Measurements from ENCODE around the gene SH3PXD2A.
"Not testable (repeated sequence)": the region's sequence is repeated elsewhere in the genome, so short reads cannot be mapped to it uniquely, and the experiment has no call there.

Gene SH3PXD2A

DNA sequence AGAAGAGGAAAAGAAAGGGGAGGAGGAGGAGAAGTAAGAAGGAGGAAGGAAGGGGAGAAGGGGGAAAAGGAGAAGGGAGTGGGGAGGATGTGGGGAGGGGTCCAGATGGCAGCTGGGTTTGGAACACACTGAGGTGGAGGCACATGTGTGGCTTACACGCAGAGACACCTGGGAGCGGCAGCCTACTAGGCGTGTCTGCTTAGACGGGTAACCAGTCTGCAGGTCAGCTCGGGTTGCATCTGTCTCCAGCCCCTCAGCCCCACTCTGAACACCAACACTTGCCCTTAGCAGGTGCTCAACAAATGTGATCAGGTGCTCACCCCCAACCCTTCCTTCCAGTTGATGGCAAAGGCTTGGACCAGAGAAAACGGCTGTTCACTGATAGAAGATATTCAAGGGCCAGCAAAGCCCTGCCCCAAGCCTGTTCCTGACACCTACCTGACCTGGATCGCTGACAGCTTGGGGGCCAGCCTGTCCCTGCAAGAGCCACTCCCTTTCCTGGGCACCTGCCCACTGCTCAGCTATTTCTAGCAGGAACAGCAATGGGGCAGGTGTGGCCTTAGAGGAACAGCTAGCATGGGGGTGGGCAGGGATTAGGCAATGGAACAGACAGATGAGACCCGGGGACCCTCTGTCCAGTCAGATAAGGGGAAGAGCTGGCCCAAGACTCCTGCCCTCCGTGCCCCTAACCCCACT lies 70.5 kb downstream of the SH3PXD2A start:
- FAIRE-seq = no peak

DNA sequence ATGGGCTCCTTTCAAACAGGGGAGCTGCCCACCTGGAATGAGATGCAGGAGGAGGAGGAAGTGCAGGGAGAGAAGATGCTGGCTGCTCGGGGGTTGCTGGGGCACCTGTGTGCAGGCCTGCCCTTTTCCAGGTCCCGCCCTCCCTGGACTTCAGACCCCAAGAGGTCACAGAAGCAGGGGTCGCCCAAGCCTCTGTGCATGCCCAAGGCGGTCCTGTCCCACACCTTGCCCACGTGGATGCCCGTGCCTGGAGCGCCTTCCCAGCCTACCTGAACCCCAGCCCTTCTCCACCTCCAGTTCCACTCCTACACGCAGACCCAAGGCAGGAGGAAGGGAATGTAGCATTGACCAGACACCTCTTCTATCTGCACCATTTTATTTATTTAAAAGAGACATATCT lies 71.3 kb downstream of the SH3PXD2A start:
- FAIRE-seq = no peak

DNA sequence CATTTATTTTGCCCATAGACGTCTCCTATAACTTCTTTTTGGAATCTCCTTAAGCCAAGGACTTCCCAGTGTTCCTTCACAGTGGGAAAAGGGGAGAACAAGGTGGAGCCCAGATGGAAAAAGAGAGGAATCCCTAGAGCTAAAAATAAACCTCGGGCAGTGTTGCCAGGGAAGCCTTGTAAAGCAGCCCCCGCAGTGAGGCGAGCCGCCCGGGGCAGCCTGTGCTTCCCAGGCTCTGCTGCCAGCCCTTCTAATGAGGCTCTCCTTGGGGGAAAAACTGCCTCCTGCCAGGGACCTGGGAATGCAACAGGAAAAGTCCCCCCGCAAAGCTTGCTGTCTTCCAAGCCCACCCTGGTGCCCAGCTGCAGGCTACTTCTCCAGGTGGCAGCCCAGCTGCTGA lies 71.7 kb downstream of the SH3PXD2A start:
- no peak for FAIRE-seq

DNA sequence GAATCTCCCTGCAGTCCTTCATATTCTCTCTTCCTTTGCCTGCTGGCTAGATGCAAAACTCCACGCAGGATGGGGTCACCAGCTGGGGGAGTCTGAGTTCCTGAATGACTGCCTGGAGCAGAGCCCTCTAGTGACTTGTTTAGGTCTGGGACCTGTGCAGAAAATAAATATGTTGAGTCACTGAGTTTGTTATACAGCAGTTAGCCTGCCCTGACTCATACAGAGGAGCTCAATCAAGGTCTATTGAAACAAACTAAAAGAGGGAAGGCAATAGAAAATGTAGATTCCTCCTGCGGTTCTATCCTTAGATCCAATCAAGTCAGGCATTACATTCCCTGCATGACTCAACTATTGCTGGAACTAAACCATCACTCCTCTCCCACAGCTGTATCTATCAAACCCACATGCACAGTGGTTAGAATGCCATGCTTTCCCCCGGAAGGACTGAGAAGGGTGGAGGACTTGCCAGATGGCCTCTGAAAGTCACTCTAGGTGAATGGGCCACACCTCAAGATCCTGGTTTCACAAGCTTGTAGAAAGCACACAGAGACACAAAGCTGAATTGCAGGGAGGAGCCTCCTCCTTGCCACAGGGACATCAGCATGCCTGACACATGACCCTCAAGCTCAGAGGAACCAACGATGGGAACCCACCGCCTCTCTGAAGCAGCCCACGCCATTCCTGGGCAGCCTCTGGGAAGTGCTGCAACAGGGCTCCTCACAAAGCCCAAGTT lies 73.9 kb downstream of the SH3PXD2A start:
- no peak for FAIRE-seq

DNA sequence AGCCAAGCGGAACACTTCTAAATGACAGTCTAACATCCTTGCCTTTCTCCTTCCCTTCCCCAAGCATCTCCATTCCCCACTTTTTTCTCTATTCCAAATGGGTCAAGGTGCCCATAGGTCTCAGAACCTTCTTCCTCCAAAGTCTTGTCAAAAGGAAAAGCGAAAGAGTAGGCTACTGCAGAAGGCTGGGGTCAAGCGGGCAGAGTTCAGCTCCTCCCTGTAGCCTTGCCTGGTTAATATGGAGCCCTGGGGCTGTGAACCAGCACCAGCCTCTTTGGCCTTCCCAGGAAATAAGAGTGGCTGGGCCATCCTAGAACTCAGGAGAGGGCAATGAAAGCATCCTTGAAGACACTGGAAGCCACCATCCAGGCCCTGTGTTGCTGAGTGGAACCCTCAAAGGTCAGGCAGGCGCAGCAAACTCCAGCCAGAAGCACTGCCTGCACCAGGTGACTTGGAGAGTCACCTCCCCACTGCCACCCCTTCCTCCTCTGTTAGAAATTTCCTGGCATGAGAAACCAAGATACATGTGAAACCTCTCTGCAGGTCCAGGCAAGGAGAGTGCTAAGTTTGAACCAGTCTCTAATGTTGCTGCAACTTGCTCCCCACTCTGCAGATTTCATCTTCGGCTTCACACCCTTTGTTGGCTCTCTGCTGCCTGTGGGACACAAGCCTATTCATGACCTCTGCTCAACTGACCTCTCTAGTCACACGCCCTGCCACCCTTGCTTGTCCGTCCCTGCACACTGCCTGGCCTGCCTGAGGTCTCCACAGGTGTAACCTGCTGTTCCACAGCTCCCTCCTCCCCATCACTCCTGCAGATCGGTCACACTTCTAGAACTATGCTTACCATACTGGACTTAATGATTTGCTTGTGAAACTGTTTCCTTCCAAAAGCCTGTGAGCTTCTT lies 74.9 kb downstream of the SH3PXD2A start:
- FAIRE-seq = no peak

DNA sequence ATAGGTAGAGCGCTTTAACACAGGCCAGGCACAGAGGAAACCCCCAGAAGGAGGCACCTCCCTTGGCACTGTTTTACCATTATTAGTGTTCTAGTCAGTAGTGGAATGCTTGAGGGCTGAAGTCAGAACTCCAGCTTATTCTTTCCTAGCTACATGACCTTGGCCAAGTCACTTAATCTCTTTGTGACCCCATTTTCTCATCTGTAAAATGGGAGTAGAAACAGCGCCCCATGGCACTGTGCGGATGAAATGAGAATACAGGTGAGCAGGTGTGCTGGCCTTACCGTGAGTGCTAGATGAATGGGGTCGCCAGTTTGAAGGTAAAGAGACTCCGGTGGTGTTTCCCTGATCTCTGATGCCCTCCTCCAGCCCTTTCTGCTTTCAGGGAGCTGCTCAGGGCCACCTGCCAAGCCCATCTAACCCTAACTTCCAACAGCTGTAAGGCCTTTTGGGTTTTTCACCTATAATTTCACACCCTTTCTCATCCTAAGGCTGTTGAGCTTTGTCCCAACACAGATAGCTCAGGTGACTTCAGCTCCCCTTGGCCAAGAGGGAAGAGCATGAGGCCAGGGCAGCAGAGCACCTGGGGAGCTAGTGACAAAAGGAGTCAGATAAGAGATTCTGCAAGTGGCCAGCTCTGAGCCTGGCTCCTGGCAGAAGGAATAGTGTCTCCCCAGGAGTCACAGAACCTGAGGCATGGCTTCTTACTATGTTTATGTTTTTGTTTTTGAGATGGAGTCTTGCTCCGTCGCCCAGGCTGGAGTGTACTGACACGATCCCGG lies 76.8 kb downstream of the SH3PXD2A start:
- FAIRE-seq = no peak

DNA sequence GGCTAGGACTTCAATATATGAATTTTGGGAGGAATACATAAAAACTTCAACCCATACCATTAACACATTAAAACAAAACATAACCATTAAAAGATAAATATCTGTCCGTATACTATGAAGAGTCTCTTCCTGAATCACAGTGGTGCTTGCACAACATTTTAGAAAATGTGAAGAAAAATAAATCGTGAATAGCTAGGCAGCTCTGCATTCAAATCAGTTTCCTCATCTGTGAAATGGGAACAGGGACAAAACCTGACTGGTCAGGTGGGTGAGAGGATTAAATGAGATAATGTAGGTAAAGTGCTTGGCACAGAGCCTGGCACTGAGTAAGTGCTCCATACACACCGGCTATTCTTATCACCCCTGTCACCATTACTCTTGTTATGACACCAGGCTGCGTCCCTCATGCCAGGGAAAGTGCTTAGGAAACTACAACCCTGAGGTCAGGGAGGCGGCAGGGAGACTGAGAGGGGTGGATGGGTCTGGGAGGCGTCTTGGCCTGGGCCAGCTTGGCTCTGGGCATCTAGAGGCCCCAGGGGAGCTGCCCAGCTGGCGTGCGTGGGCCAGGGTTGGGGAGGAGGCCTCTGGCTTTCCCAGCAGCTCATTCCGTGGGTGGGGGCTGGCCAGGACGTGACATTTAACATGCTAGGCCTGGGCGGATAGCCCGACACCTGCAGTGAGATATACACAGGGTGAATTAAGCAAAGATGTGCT lies 78.3 kb downstream of the SH3PXD2A start:
- no peak for FAIRE-seq

DNA sequence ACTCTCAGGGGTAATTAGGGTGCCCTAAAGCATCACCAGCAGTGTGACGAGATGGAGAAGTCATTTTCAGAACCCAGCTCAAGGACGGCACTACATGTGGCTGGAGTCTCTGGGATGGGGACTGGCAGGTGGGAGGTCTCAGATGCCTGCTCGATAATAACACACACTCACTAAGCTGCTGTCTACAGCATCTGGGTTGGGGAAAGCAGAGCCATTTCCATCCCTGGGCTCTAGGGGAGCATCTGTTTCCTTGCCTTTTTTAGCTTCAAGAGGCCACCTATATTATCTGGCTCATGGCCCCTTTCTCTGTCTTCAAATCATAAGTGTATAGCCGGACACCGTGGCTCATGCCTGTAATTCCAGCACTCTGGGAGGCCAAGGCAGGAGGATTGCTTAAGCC lies 79.6 kb downstream of the SH3PXD2A start:
- no peak for FAIRE-seq

DNA sequence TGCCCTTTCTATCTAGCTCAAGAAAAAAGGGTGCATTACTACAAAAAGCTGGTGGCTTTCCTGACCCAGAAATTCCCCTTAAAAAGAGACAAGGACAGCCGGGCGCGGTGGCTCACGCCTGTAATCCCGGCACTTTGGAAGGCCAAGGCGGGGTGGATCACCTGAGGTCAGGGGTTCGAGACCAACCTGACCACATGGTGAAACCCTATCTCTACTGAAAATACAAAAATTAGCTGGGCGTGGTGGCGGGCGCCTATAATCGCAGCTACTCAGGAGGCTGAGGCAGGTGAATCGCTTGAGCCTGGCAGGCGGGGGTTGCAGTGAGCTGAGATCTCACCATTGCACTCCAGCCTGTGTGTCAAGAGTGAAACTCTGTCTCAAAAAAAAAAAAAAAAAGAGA lies 82.5 kb downstream of the SH3PXD2A start:
- not testable (repeated sequence) for FAIRE-seq

DNA sequence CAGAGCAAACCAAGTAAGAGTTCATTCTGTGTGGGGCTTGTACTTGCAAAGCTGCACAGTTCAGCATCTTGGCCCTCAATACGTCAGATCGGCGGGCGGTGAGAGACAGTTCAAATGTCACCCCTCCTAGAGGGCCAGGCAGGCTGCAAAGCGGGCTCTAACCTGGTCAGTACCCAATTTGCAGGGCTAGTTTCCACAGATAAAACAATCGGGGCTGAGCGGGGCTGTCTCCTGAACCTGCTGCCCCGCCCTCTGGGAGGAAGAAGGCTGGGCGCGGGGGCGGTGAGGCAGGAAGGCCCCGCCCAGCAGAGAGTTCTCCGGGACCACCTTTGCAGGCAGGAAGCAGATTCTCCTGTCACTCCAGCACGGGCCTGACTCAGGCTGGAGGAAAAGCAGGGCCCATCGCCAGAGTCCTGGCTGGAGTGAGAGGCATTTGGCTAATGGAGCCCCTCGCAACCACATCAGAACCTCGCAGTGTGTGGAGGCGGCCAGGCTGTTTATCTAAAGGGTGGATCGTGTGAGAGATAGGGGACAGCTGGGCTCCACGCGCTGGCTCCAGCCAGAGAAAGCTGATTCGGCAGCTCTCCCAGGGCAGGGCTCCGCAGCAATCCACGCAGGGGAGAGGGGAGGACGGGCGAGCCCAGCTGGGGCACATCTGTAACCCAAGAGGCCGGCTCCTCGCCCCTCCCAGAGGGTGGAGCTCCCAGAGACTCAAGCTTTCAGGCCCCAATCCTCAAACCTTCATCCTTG lies 83.1 kb downstream of the SH3PXD2A start:
- no peak for FAIRE-seq

DNA sequence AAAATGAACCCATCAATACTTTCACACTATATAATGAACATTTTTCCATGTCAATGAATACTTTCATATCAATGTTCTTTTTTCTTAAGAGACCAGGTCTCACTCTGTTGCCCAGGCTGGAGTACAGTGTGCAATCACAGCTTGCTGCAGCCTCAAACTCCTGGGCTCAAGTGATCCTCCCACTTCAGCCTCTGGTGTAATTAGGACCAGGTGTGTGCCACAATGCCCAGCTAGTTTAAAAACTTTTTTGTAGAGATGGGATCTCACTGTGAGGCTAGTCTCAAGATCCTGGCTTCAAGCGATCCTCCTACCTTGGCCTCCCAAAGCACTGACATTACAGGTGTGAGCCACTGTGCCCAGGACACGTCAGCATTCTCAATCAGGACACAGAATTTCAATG lies 85.2 kb downstream of the SH3PXD2A start:
- no peak for FAIRE-seq

DNA sequence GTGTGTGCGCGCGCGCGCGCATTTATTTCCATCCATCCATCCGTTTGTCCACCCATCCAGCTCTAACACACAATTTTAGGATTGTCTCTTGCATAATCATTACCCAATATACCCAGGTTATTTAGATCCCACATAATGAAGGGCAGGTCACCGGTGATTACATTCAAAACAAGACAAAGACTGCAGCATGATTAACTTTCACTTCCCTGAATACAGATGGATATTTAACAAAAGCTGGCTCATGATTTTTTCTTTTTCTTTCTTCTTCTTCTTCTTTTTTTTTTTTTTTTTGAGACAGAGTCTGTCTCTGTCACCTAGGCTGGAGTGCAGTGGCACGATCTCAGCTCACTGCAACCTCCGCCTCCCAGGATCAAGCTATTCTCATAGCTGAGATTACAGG lies 86.2 kb downstream of the SH3PXD2A start:
- FAIRE-seq = no peak

DNA sequence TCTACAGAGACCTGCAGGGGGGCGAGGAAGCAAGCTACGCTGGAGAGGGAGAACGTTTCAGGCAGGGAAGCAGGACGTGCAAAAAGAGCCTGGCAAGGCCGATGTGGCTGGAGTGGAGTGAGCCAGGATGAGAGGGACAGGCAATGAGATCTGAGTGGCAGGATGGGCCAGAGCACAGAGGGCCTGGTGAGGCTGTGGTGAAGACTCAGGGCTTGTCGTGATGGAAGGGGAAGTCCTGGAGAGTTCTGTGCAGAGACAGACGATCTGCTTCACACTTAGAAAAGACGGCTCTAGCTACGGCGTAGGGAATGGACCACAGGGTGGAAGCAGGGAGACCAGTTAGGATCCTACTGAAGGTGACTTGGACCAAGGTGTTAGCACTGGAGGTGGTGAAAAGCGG lies 87.0 kb downstream of the SH3PXD2A start:
- no peak for FAIRE-seq

DNA sequence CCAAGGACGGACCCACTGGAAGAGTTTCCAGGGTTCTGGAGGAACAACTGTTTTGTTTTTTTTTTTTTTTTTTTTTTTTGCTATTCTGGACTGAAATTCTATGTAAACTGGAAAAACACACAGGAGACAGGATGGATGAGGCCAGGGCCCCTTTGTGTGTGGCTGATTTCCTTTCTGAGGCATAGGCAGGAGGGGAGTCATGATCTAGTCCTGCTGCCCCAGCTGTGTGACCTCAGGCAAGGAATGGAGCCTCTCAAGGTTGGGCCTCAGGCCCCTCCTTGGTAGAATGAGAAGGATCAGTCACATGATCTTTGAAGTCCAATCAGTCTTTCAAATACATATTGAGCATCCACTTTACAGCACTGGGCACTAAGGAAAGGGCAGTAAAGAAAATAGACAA lies 87.6 kb downstream of the SH3PXD2A start:
- no peak for FAIRE-seq

DNA sequence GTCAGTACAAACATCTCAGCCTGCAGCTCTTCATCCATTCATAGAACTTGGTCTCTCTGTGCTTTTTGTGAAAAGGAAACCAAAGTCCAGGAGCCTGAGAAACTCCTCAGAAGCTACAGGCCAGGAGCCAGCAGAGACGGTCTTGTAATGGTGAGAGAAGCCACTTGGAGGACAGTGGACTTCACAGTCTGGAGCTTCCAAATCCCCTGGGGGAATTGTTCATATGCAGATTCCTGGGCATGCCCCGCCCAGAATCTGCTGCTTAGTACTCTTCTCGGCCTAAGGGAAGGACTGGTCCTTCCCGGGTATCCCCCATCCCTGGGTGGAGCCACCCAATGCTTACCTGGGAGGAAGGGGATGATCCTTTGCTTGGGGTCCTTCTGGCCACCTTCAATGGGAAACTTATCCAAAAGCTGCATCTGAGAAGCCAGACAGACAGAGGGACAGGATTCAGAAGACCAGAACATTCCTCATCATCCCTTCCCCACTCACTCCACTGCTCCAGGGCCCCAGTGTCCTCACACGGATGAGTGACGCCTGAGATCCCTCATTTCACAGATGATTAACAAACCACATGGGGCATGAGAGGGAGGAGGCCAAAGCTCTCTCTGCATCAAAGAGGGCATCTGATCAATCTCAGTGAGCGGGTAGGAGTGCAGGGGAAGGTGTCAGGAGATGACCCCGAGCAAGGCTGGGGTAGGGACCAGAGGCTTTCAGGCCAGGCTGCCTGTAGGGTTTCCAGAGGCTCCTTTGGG lies 88.4 kb downstream of the SH3PXD2A start:
- FAIRE-seq = no peak

DNA sequence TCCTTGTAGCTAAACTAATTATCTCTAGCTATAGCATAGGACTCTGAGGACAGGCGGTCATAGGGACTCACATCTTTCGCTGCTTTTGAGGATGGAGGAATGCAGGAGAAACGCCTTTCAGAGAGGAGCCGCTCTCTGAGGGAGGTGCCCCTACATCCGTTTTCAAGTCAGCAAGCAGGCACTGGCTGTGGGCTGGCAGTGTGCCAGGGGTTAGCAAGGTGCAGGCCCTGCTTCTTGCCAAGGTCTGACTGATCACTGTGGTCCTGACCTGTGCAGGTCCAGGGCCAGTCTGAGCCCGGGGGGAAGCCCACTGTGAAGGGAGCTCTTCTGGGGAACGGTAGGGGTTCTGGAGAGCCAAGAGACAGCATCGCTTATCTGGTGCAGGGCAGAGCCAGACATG lies 89.4 kb downstream of the SH3PXD2A start:
- FAIRE-seq = no peak

DNA sequence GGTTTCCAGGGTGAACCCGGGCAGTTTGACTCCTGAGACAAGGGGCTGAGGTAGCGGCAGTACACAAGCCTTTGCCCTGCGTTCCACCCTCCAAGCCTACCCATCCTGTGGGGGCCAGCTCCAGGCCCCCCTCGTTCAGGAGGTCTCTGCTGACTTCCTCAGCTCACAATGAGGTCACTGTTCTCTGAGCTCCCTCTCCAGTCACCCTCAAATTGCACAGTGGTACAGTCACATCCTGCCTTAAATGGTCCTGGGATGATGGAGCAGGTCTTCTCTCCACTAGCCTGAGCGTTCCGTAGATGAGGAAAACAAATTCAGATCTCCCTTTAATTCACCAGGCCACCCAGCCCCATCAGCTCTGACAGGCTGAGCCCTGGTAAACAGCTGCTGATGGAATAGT lies 90.2 kb downstream of the SH3PXD2A start:
- no peak for FAIRE-seq

DNA sequence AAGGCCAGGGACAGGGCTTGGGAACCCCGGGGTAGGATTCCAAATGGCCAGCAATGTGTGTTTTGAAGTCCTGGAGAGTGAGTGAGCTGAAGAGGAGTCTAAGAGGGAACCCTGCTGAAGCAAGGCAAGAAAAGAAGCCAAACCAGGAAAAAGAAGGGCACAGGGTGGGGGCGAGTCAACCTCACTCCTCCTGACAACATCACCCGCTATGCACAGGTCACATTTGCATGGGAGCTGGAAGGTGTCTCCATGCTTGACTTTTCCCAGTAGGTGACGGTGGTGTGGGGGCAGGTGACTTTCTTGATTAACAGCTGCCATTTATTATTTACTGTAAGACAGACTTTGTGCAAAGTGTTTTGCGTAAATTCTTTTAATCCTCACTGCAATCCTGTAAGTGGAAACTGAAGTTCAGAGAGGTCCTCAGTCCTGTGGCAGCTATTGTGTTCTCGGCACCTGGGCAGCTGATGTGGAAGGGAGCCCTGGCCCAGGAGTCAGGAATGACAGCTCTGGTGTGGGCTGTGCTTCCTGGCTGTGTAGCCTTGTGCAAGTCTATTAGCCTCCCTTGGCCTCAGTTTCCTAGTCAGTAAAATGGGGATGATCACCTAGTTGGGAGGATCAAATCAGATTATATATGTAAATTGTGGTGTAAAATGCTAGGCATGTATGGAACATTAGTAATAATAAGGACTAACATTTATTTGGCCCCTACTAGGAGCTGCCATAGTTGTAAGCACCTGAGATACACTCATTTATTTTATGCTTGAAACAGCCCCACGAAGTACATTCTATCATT lies 90.9 kb downstream of the SH3PXD2A start:
- no peak for FAIRE-seq

DNA sequence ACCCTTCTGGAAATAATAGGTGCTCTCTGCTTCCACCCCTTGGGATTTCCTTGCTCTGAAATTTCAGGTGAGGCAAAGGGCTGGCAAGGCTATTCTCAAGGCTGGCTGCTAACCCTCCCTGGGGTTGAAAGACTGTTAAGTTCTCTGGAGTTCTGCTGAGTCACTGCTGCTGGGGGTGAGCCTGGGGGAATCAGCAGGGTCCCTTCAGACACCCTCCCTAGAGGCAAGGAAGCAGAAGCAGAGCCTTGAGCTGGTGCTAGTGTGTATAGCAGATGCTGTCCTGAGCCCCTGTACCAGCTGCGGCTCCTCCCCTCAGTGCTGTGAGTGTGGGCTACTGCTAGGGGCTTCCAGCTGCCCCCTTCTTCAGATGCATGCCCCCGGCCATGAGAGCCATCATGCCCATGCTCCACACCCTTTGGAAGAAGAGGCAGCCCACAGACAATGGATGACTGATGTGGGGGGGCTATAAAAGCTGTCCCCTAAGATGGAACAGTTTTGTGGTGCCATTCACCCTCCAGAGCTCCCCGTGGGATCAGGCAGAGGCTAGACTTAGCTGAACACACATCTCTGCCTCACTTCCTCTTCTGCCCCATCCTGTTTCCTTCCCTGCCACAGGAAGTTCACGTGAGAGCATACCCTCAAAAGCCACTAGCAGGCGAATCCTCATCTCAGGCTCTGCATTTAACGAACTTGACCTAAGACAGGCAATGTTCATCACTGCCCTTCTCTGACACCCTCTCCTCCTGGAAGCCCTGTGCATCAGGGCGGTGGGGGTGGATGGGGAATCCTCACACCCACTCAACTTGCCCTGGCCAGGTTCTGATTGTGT lies 91.8 kb downstream of the SH3PXD2A start:
- no peak for FAIRE-seq
